Left lung (tissue), 10 donors: Measurements from ENCODE around the gene PLCH1. TPM values are rescaled to one million over a fixed set of nuclear protein-coding genes. Genes with fewer than 3 reads are reported as not detected.
A peak's percentile ranks its signal among the peaks of the same experiment; 100 is the strongest.

Experiments
- ATAC-seq: fragments of 200-7000 bp; cut with Tn5 transposase; one replicate; pipeline ENCODE4 v1.9.1; 2020; ENCODE audit warnings: moderate library complexity
- DNase-seq, 4 donors: peaks; one replicate each; pipeline ENCODE4 v3.0.0-alpha.2; 2013 to 2020
- H3K27ac ChIP-seq, 2 donors: fragments of 200-600 bp; sonication (generic) in 1 of 2; one replicate each; pipeline versions ENCODE4 v1.5.0 to v1.8.0; 2020 to 2021
- H3K27me3 ChIP-seq, 2 donors: fragments of 200-600 bp; sonication (generic) in 1 of 2; one replicate each; pipeline versions ENCODE4 v1.5.0 to v1.8.0; 2020 to 2021
- H3K36me3 ChIP-seq, 2 donors: fragments of 200-600 bp; sonication (generic) in 1 of 2; one replicate each; pipeline versions ENCODE4 v1.5.0 to v1.8.0; 2020 to 2021
- H3K4me1 ChIP-seq, 2 donors: fragments of 200-600 bp; one replicate each; pipeline ENCODE4 v1.8.0; 2021
- H3K4me3 ChIP-seq, 2 donors: fragments of 200-600 bp; sonication (generic) in 1 of 2; one replicate each; pipeline versions ENCODE4 v1.5.0 to v1.8.0; 2020 to 2021; ENCODE audit warnings: mild to moderate bottlenecking in 1 of 2
- H3K9me3 ChIP-seq, 2 donors: fragments of 200-600 bp; sonication (generic) in 1 of 2; one replicate each; pipeline versions ENCODE4 v1.5.0 to v1.8.0; 2020 to 2021
- CTCF ChIP-seq, 2 donors: fragments of 200-600 bp; sonication (generic) in 1 of 2; IDR thresholded peaks; one replicate each; pipeline versions ENCODE4 v1.5.0 to v1.8.0; 2021; ENCODE audit warnings: antibody characterized with exemption in 2 of 2
- intact Hi-C, 2 donors: fragments of 100-400 bp; cut with DNase I; formaldehyde crosslinking; loops; one replicate each; pipeline versions ENCODE4 v1.11.2 to v1.14.2; 2022
- polyA plus RNA-seq, 6 donors: library from polyadenylated mRNA; unstranded; fragments of 120-200 nt; gene quantifications; one replicate each; pipeline ENCODE4 v1.2.1, GENCODE V29; 2013; ENCODE audit not compliant: insufficient read length in 6 of 6
- total RNA-seq, 2 donors: library from RNA; stranded (reverse); fragmentation: NEBNext Ultra II Directional; extraction: Animal tissue kit (Norgen Biotek cat#: 25700); gene quantifications; one replicate each; pipeline ENCODE4 v1.2.1, GENCODE V29; 2021
- donor health status: DM: no; HTN: yes; CAD: no.
- donor health status: DM: no; HTN: no; CAD: no.

PLCH1 gene
- total and polyA plus RNA-seq, 8 donors: 8.5 to 33.8 (median 23.7) TPM

DNA sequence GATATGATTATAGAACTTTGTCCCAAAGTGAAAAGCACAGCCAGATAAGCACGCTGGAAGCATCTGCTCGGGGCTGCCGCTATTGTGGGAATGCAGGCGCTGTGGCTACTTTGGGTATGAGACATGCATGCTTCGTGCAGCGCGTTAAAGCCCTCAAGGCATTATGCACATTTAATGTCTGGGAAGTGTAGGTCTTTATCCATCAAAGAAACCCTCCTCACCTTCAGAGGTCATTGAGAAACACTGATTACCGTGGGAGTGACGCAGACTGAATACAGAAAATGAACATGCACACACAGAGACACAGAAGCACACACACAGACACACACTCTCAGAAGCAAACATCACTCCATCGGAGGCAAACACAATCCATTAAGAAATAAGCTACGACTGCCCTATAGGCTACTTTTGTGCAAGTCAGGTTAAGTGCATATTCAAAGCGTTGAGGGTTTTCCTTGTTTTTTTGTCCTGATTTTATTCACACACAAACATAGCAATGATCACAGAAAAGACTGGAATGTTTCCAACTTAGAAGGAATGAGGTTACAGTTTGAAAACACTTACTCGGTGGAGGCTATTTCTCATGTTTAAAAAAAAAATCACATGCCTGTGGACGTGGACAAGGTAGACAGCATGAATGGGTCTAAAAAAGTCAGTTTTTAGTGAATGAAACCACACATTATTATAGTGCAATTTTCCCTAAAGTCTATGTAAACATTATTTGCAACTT lies 68.5 kb downstream of the PLCH1 start:
- peak overlapping the region in 1 of 2 donors; percentile 7 for H3K4me3 ChIP-seq
- intact Hi-C loops: no loop called here

GRCh38 chr3:155675094-155675493 lies 69.8 kb downstream of the PLCH1 start:
- H3K4me1 ChIP-seq: no peaks in the 10 kb centered on the region
- no peaks in the 10 kb centered on the region for H3K27me3 ChIP-seq
- H3K9me3 ChIP-seq: no peaks in the 10 kb centered on the region
- no peak for ATAC-seq
- no peak for TF ChIP-seq CTCF (IDR thresholded peaks at IDR 0.05)
- H3K4me3 ChIP-seq: peak overlapping the region in 1 of 2 donors; percentile 7
- intact Hi-C loops: no loop called here
- no peaks in the 10 kb centered on the region for H3K36me3 ChIP-seq
- no peak for DNase-seq
- H3K27ac ChIP-seq: no peak overlapping the region

More for the DNA sequence above, 68.5 kb downstream of the PLCH1 start:
- no peak overlapping the region for H3K27ac ChIP-seq
- no peaks in the 10 kb centered on the region for H3K36me3 ChIP-seq
- ATAC-seq (peak; percentile 84), DNase-seq (peak in 3 of 4 donors; percentile 27 to 50 (median 39))
- no peaks in the 10 kb centered on the region for H3K27me3 ChIP-seq
- no peaks in the 10 kb centered on the region for H3K9me3 ChIP-seq
- no peak for TF ChIP-seq CTCF (IDR thresholded peaks at IDR 0.05)
- no peaks in the 10 kb centered on the region for H3K4me1 ChIP-seq

GRCh38 chr3:155673421-155673820 lies 71.5 kb downstream of the PLCH1 start:
- no peaks in the 10 kb centered on the region for H3K27me3 ChIP-seq
- intact Hi-C loops: no loop called here
- no peak for DNase-seq

DNA sequence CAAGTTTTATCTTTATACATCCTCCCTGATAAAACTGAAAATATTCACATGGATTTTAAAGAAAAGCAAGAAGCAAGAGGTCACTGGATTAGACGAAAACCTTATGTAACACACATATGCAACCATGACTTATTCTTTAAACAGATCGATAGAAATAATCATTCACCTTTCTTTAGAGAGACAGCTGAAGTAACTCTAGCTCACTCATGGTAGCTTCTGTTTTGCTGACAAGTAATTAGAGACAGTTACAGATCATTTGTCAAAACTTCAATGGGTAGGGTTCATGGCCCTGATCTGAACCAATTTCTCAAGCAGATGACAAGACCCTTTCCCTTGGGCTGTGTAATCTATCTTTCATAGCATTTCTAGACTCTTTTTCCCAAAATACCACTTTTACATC lies 74.5 kb downstream of the PLCH1 start:
- no peaks in the 10 kb centered on the region for H3K36me3 ChIP-seq
- no peaks in the 10 kb centered on the region for H3K4me1 ChIP-seq
- no peak overlapping the region for H3K27ac ChIP-seq
- H3K9me3 ChIP-seq: no peaks in the 10 kb centered on the region
- no peak for DNase-seq
- no peaks in the 10 kb centered on the region for H3K27me3 ChIP-seq
- H3K4me3 ChIP-seq: no peak overlapping the region
- intact Hi-C loops: no loop called here
- TF ChIP-seq CTCF (IDR thresholded peaks at IDR 0.05): no peak
- ATAC-seq: no peak

More at GRCh38 chr3:155673421-155673820, 71.5 kb downstream of the PLCH1 start:
- Histone ChIP-seq H3K36me3 (no peaks in the 10 kb centered on the region), H3K9me3 (no peaks in the 10 kb centered on the region), H3K4me1 (no peaks in the 10 kb centered on the region), H3K4me3 (no peak overlapping the region), H3K27ac (no peak overlapping the region)
- TF ChIP-seq CTCF (IDR thresholded peaks at IDR 0.05): no peak
- ATAC-seq: no peak

DNA sequence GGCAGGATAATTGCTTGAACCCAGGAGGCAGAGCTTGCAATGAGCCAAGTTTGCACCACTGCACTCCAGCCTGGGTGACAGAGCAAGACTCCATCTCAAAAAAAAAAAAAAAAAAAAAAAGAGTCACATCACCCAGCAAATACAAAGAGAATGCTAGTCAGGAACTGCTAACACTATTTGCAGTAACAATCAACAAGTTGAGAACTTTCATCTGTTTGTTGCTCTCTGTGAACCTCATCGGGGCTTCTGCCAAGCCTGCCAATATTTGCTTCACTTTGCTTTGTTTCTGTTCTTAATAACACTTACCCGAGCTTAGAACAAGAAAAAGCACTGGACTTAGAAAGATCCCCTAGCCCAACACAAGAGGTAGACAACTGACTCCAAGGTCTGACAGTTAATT lies 76.9 kb downstream of the PLCH1 start:
- H3K27ac ChIP-seq: no peak overlapping the region
- DNase-seq (no peak), ATAC-seq (no peak)
- H3K36me3 ChIP-seq: no peaks in the 10 kb centered on the region
- H3K9me3 ChIP-seq: no peaks in the 10 kb centered on the region
- no peaks in the 10 kb centered on the region for H3K27me3 ChIP-seq
- H3K4me3 ChIP-seq: no peak overlapping the region
- intact Hi-C loops: no loop called here
- TF ChIP-seq CTCF (IDR thresholded peaks at IDR 0.05): no peak
- peaks cover 8 to 15% of the 10 kb centered on the region in 2 donors for H3K4me1 ChIP-seq
